Smooth muscle cell (in vitro differentiated cells): ENCODE measurements around the gene IGDCC3. TPM values are rescaled to one million over a fixed set of nuclear protein-coding genes. Genes with fewer than 3 reads are reported as not detected.

Experiments
- DNase-seq: peaks from one replicate; lab custom pipeline; 2025; ENCODE audit not compliant: unreplicated experiment; lab: John Stamatoyannopoulos, UW
- H2AFZ ChIP-seq: fragments of 200-600 bp; sonication (generic); 2 replicates; pipeline ENCODE4 v1.6.0; 2016; ENCODE audit warnings: antibody characterized with exemption, low read depth, mild to moderate bottlenecking
- H3F3A ChIP-seq: fragments of 200-600 bp; sonication (generic); 2 replicates; pipeline ENCODE4 v1.6.0; 2017; ENCODE audit warnings: antibody characterized with exemption, low read depth
- H3K27ac ChIP-seq: fragments of 200-600 bp; sonication (generic); 2 replicates; pipeline ENCODE4 v1.5.1; 2016; ENCODE audit warnings: low read depth, mild to moderate bottlenecking
- H3K27me3 ChIP-seq: fragments of 200-600 bp; sonication (generic); 2 replicates; pipeline ENCODE4 v1.6.1; 2016; ENCODE audit warnings: low read depth, mild to moderate bottlenecking
- H3K36me3 ChIP-seq: fragments of 200-600 bp; sonication (generic); 2 replicates; pipeline ENCODE4 v1.5.1; 2016; ENCODE audit warnings: low read depth
- H3K4me1 ChIP-seq: fragments of 200-600 bp; sonication (generic); 2 replicates; pipeline ENCODE4 v1.5.1; 2016; ENCODE audit warnings: low read depth
- H3K4me2 ChIP-seq: fragments of 200-600 bp; sonication (generic); 2 replicates; pipeline ENCODE4 v1.6.0; 2016; ENCODE audit warnings: mild to moderate bottlenecking
- H3K4me3 ChIP-seq: fragments of 200-600 bp; sonication (generic); 2 replicates; pipeline ENCODE4 v1.5.1; 2016; ENCODE audit warnings: mild to moderate bottlenecking
- H3K79me2 ChIP-seq: fragments of 200-600 bp; sonication (generic); 2 replicates; pipeline ENCODE4 v1.6.0; 2016; ENCODE audit warnings: low read depth, mild to moderate bottlenecking
- H3K9ac ChIP-seq: fragments of 200-600 bp; sonication (generic); 2 replicates; pipeline ENCODE4 v1.6.0; 2016; ENCODE audit warnings: low read depth
- H3K9me3 ChIP-seq: fragments of 200-600 bp; sonication (generic); replicated peaks from 2 replicates; pipeline ENCODE4 v1.5.1; 2016; ENCODE audit warnings: low read depth
- H4K20me1 ChIP-seq: fragments of 200-600 bp; sonication (generic); 2 replicates; pipeline ENCODE4 v1.6.0; 2016; ENCODE audit warnings: low read depth
- CTCF ChIP-seq: fragments of 200-600 bp; sonication (generic); IDR thresholded peaks from 2 replicates; pipeline ENCODE4 v1.5.1; 2017; ENCODE audit warnings: borderline replicate concordance, mild to moderate bottlenecking, antibody characterized with exemption; ENCODE audit not compliant: insufficient read depth, poor library complexity, severe bottlenecking
- WGBS: methylation state at CpG from one replicate; pipeline ENCODE4 v1.1.7; 2016; ENCODE audit warnings: low lambda C conversion rate; 5-methylcytosine and 5-hydroxymethylcytosine counted together
- polyA plus RNA-seq: library from polyadenylated mRNA; unstranded; fragments of >200 nt; fragmentation: Nextera tagmentation; extraction: Ambion mirVana; gene quantifications from 2 replicates; pipeline ENCODE4 v1.2.1, GENCODE V29; 2016
- total RNA-seq: library from RNA; depleted of rRNA; stranded (reverse); fragments of >200 nt; gene quantifications from 2 replicates; pipeline ENCODE4 v1.2.3, GENCODE V29; 2014

Gene IGDCC3
- total and polyA plus RNA-seq, 2 experiments from 2014 or later, result 3.2 to 5.9 TPM

- Histone ChIP-seq H3F3A (peaks cover 16% of the 10 kb centered on the region), H3K27me3 (no peaks in the 10 kb centered on the region), H3K79me2 (no peaks in the 10 kb centered on the region), H4K20me1 (peaks cover 7% of the 10 kb centered on the region), H3K9ac (no peak overlapping the region), H2AFZ (no peak overlapping the region), H3K4me3 (no peak overlapping the region), H3K9me3 (no peaks in the 10 kb centered on the region), H3K4me1 (peaks cover 7% of the 10 kb centered on the region), H3K27ac (no peak overlapping the region), H3K4me2 (no peak overlapping the region), H3K36me3 (no peaks in the 10 kb centered on the region)
- DNase-seq, result no peak
- TF ChIP-seq CTCF, result peak; percentile 6
- 55% methylated on average over 10 of the region's 10 CpGs for WGBS
These were observed 8.1 kb upstream of the IGDCC3 start for GRCh38 chr15:65385870-65386258.

DNA sequence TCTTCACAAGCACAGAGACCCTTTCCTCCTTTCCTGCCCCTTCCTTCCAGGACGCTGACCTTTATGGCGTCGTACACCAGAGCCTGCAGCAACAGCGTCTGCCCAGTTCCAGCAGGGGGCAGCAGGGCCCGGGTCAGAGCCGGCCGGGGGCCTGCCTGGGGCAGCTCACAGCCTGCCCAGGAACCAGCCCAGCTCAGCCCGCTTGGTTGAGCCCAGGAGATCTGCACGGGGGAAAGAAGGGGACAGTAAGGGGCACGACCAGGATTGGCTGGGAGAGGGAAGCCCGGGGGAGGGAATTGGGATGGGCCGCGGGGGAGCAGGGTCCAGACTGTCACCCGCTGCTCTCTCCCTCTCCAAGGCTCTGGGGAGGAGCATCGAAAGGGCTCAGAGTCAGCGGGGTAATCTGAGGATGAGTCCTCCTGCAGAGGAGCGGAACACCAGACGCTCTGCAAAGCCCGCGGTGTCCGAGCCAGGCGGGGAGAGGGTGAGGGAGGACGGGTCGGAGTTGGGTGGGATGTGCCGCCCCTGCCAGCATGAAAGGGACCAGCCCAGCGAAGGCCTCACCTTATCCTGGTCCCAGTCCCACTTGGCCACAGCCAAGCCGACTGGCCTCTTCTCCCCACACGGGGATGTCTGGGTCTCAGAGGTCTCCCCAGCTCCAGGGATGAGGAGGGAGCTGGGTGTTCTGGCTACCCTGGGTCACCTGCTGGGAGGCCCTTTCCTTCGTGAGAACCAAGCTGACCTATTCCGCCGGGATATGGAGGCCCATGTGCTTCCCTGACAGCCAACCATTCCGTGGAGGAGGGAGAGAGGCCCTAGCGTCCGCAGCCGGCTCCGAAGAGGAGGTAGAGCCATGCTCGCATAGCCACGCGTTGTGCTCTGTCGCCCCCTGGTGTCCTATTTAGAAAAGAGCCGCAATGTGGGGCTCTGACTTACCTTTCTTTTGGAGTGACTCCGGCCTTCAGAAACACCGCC is 7.4 kb upstream of the IGDCC3 start:
- Histone ChIP-seq H3K9me3 (no peaks in the 10 kb centered on the region), H3K36me3 (no peaks in the 10 kb centered on the region), H4K20me1 (peaks cover 7% of the 10 kb centered on the region), H3K4me2 (peak overlapping the region; percentile 70), H3K4me1 (peaks cover 7% of the 10 kb centered on the region), H2AFZ (no peak overlapping the region), H3F3A (peaks cover 9% of the 10 kb centered on the region), H3K27me3 (no peaks in the 10 kb centered on the region), H3K4me3 (peak overlapping the region; percentile 3), H3K27ac (no peak overlapping the region), H3K79me2 (no peaks in the 10 kb centered on the region), H3K9ac (no peak overlapping the region)
- DNase-seq, result no peak
- TF ChIP-seq CTCF, result peak; percentile 85
- 15% methylated on average over 42 of the region's 43 CpGs for WGBS

DNA sequence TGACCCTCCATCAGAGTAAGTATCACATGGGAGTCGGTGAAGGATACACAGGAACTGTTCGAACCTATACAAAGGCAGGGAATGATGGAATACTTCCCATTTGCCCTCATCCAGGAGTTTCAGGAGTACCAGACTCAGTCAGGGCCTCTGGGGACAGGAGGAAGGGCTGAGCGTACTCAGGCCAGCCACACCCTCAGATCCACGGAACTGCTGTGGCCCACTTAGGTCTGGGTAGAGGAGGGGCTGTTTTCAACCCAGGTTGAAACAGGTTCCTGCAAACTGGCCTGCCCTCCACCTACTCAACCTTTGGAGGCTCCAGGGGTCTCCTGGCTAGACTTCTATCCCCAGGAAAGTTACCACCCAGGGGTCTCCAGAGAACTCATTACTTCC is 6.7 kb upstream of the IGDCC3 start:
- no peak overlapping the region for H3K9ac ChIP-seq
- WGBS, result 83% methylated on average over 4 of the region's 4 CpGs
- no peak overlapping the region for H3K27ac ChIP-seq
- H2AFZ ChIP-seq, result no peak overlapping the region
- H3K79me2 ChIP-seq, result no peaks in the 10 kb centered on the region
- peaks cover 7% of the 10 kb centered on the region for H3F3A ChIP-seq
- no peak for TF ChIP-seq CTCF
- peaks cover 7% of the 10 kb centered on the region for H4K20me1 ChIP-seq
- no peak overlapping the region for H3K4me2 ChIP-seq
- no peaks in the 10 kb centered on the region for H3K36me3 ChIP-seq
- H3K4me3 ChIP-seq, result no peak overlapping the region
- no peaks in the 10 kb centered on the region for H3K27me3 ChIP-seq
- DNase-seq, result no peak
- H3K4me1 ChIP-seq, result peaks cover 7% of the 10 kb centered on the region
- H3K9me3 ChIP-seq, result no peaks in the 10 kb centered on the region
